ENCODE results near the gene TLDC2. TPM values are rescaled to one million over a fixed set of nuclear protein-coding genes. Genes with fewer than 3 reads are reported as not detected.

The TLDC2 gene
- total and polyA plus RNA-seq, 3 donors from 2014 or later: 2.8 to 3.4 (median 2.9) TPM

- Histone ChIP-seq H3K4me1 (no peaks in the 10 kb centered on the region), H3K4me3 (no peak overlapping the region), H3K36me3 (ENCODE audit: low read depth, missing control alignments) (no peaks in the 10 kb centered on the region)
Measured at GRCh38 chr20:36920334-36920730, 44.4 kb downstream of the TLDC2 start.

GRCh38 chr20:36924167-36925045 is 48.5 kb downstream of the TLDC2 start:
- intact Hi-C loops (cut with DNase I; ENCODE audit: low total_unique reads): no loop called here
- H3K9me3 ChIP-seq: no peaks in the 10 kb centered on the region
- no peak overlapping the region for H3K4me3 ChIP-seq
- WGBS, 2 donors: 84 to 85% methylated on average over 9 of the region's 9 CpGs
- H3K4me1 ChIP-seq: no peaks in the 10 kb centered on the region
- H3K27ac ChIP-seq: no peak overlapping the region
- TF ChIP-seq POLR2A (IDR thresholded peaks at IDR 0.05): no peak
- TF ChIP-seq CTCF (IDR thresholded peaks at IDR 0.05): no peak
- H3K27me3 ChIP-seq: no peaks in the 10 kb centered on the region
- H3K36me3 ChIP-seq (ENCODE audit: low read depth, missing control alignments): no peaks in the 10 kb centered on the region
- no peak for DNase-seq

More at GRCh38 chr20:36920334-36920730, 44.4 kb downstream of the TLDC2 start:
- no peaks in the 10 kb centered on the region for H3K27me3 ChIP-seq
- TF ChIP-seq POLR2A (IDR thresholded peaks at IDR 0.05) (no peak), CTCF (IDR thresholded peaks at IDR 0.05) (no peak)
- no peaks in the 10 kb centered on the region for H3K9me3 ChIP-seq
- no peak for DNase-seq
- H3K27ac ChIP-seq: no peak overlapping the region
- intact Hi-C loops (cut with DNase I; ENCODE audit: low total_unique reads): no loop called here
- 81 to 87% methylated on average over 7 to 8 of the region's 8 CpGs for WGBS, 2 donors

- intact Hi-C loops (cut with DNase I; ENCODE audit: low total_unique reads): no loop called here
- no peaks in the 10 kb centered on the region for H3K36me3 ChIP-seq (ENCODE audit: low read depth, missing control alignments)
- H3K4me3 ChIP-seq: no peak overlapping the region
- no peaks in the 10 kb centered on the region for H3K4me1 ChIP-seq
- DNase-seq: no peak
- no peaks in the 10 kb centered on the region for H3K27me3 ChIP-seq
- no peaks in the 10 kb centered on the region for H3K9me3 ChIP-seq
- H3K27ac ChIP-seq: no peak overlapping the region
- WGBS, 2 donors: 74 to 84% methylated on average over 2 of the region's 2 CpGs
- TF ChIP-seq CTCF (IDR thresholded peaks at IDR 0.05): no peak
- TF ChIP-seq POLR2A (IDR thresholded peaks at IDR 0.05): no peak
Measured at GRCh38 chr20:36925234-36925633, 49.3 kb downstream of the TLDC2 start.

GRCh38 chr20:36926653-36927200 is 50.8 kb downstream of the TLDC2 start:
- Histone ChIP-seq H3K27me3 (no peaks in the 10 kb centered on the region), H3K4me3 (no peak overlapping the region), H3K4me1 (peaks cover 7% of the 10 kb centered on the region), H3K27ac (no peak overlapping the region), H3K9me3 (no peaks in the 10 kb centered on the region), H3K36me3 (ENCODE audit: low read depth, missing control alignments) (no peaks in the 10 kb centered on the region)
- no peak for TF ChIP-seq CTCF (IDR thresholded peaks at IDR 0.05)
- TF ChIP-seq POLR2A (IDR thresholded peaks at IDR 0.05): no peak
- intact Hi-C loops (cut with DNase I; ENCODE audit: low total_unique reads): no loop called here
- DNase-seq: no peak
- WGBS, 2 donors: 87 to 91% methylated on average over 6 of the region's 6 CpGs

All from testis (tissue), 3 donors.